Keratinocyte (primary cell): Measurements from ENCODE around the gene CA9. TPM values are rescaled to one million over a fixed set of nuclear protein-coding genes. Genes with fewer than 3 reads are reported as not detected.

Source experiments
- DNase-seq: peaks from one replicate; pipeline ENCODE4 v3.0.0-alpha.2; 2011; ENCODE audit warnings: low read depth, missing footprints, low spot score
- FAIRE-seq: peaks from 2 replicates; lab custom pipeline; 2011; peaks lifted over from hg19 to GRCh38; lab: Jason Lieb, UNC
- H2AFZ ChIP-seq: 2 replicates; pipeline ENCODE4 v1.6.0; 2012; ENCODE audit warnings: low read length, control low read depth, inconsistent platforms; ENCODE audit not compliant: control insufficient read depth
- H3K27ac ChIP-seq: 2 replicates; pipeline ENCODE4 v1.5.1; 2011; ENCODE audit warnings: low read length; ENCODE audit not compliant: control insufficient read depth, insufficient read depth
- H3K27me3 ChIP-seq: 3 replicates; pipeline ENCODE4 v1.6.0; 2011; ENCODE audit warnings: low read length; ENCODE audit not compliant: control insufficient read depth, insufficient read depth; ENCODE audit errors: extremely low read depth
- H3K36me3 ChIP-seq, 2 experiments: 2 replicates in 1 of 2; 3 replicates in 1 of 2; pipeline ENCODE4 v1.5.1; 2011; ENCODE audit warnings: low read length in 2 of 2, mild to moderate bottlenecking in 1 of 2; ENCODE audit not compliant: control insufficient read depth in 2 of 2, insufficient read depth in 2 of 2; ENCODE audit errors: extremely low read depth in 1 of 2
- H3K4me1 ChIP-seq: 3 replicates; pipeline ENCODE4 v1.5.1; 2011; ENCODE audit warnings: low read length; ENCODE audit not compliant: control insufficient read depth, insufficient read depth; ENCODE audit errors: extremely low read depth
- H3K4me2 ChIP-seq: 3 replicates; pipeline ENCODE4 v1.6.0; 2011; ENCODE audit warnings: low read depth, low read length; ENCODE audit not compliant: control insufficient read depth, insufficient read depth; ENCODE audit errors: extremely low read depth
- H3K4me3 ChIP-seq, 3 experiments: fragments of 200-600 bp in 1 of 3; sonication (generic) in 1 of 3; 2 replicates in 2 of 3; 3 replicates in 1 of 3; pipeline ENCODE4 v1.5.1; 2011 to 2016; ENCODE audit warnings: low read length in 3 of 3, mild to moderate bottlenecking in 3 of 3, control low read depth in 2 of 3, inconsistent platforms in 1 of 3, low read depth in 1 of 3, mixed read lengths in 1 of 3, mixed run types in 1 of 3, moderate library complexity in 1 of 3; ENCODE audit not compliant: control insufficient read depth in 2 of 3, insufficient read depth in 2 of 3; ENCODE audit errors: extremely low read depth in 1 of 3
- H3K79me2 ChIP-seq: 2 replicates; pipeline ENCODE4 v1.6.0; 2012; ENCODE audit warnings: low read length; ENCODE audit not compliant: control insufficient read depth, insufficient read depth
- H3K9ac ChIP-seq: 3 replicates; pipeline ENCODE4 v1.6.0; 2011; ENCODE audit warnings: low read length; ENCODE audit not compliant: control insufficient read depth, insufficient read depth; ENCODE audit errors: extremely low read depth
- H3K9me1 ChIP-seq: 3 replicates; pipeline ENCODE4 v1.6.0; 2011; ENCODE audit warnings: low read length; ENCODE audit not compliant: control insufficient read depth, insufficient read depth; ENCODE audit errors: extremely low read depth
- H3K9me3 ChIP-seq: 2 replicates; pipeline ENCODE4 v1.5.1; 2012; ENCODE audit warnings: low read depth, low read length; ENCODE audit not compliant: control insufficient read depth
- H4K20me1 ChIP-seq: 3 replicates; pipeline ENCODE4 v1.6.0; 2011; ENCODE audit warnings: low read length; ENCODE audit not compliant: control insufficient read depth, insufficient read depth; ENCODE audit errors: extremely low read depth
- EZH2 ChIP-seq: IDR thresholded peaks from one replicate; pipeline ENCODE4 v1.6.1; 2012; ENCODE audit warnings: inconsistent platforms, mild to moderate bottlenecking, low read length, moderate library complexity
- dilution Hi-C: fragments of 300-500 bp; cut with MboI; formaldehyde crosslinking; loops from one replicate; pipeline ENCODE4 v1.7.0; 2020; ENCODE audit warnings: low sequenced_read_pairs; ENCODE audit not compliant: extremely low pct_ligation_motif_present
- polyA plus RNA-seq, 5 experiments: library from polyadenylated mRNA; depleted of rRNA in 3 of 5; stranded (reverse) in 3 of 5; stranded (forward) in 1 of 5; unstranded in 1 of 5; fragments of >200 nt; gene quantifications; 1 replicate in 1 of 5; 2 replicates in 3 of 5; 3 replicates in 1 of 5; pipeline versions ENCODE4 v1.2.1 to v1.2.3, GENCODE V29; 2011 to 2012; ENCODE audit warnings: missing spikeins in 2 of 5, low read depth in 1 of 5, low replicate concordance in 1 of 5
- TF ChIP-seq, protein P1 (sequence below), 3 experiments: IDR thresholded peaks in 1 of 3; conservative IDR thresholded peaks in 1 of 3; optimal IDR thresholded peaks in 1 of 3; 2 replicates in 2 of 3; 3 replicates in 1 of 3; pipeline versions ENCODE3 to v1.5.1; 2011; ENCODE audit warnings: low read length in 3 of 3, mild to moderate bottlenecking in 3 of 3, moderate library complexity in 2 of 3, control low read depth in 1 of 3, inconsistent platforms in 1 of 3; ENCODE audit not compliant: insufficient read depth in 2 of 3; ENCODE audit errors: extremely low read depth in 1 of 3

The CA9 gene
- polyA plus RNA-seq, 1 donor (not counting 4 experiments of a cell fraction or from before 2014, with no cell fraction given) = 7.2 TPM

- H3K27me3 ChIP-seq = no peaks in the 10 kb centered on the region
- no peak overlapping the region for H3K27ac ChIP-seq
- H3K4me3 ChIP-seq = no peak overlapping the region
- peaks cover 16% of the 10 kb centered on the region for H3K4me1 ChIP-seq
- H3K36me3 ChIP-seq = peaks cover 1 to 13% of the 10 kb centered on the region in 2 experiments
- no peak for TF ChIP-seq EZH2
- TF ChIP-seq, protein P1, sequence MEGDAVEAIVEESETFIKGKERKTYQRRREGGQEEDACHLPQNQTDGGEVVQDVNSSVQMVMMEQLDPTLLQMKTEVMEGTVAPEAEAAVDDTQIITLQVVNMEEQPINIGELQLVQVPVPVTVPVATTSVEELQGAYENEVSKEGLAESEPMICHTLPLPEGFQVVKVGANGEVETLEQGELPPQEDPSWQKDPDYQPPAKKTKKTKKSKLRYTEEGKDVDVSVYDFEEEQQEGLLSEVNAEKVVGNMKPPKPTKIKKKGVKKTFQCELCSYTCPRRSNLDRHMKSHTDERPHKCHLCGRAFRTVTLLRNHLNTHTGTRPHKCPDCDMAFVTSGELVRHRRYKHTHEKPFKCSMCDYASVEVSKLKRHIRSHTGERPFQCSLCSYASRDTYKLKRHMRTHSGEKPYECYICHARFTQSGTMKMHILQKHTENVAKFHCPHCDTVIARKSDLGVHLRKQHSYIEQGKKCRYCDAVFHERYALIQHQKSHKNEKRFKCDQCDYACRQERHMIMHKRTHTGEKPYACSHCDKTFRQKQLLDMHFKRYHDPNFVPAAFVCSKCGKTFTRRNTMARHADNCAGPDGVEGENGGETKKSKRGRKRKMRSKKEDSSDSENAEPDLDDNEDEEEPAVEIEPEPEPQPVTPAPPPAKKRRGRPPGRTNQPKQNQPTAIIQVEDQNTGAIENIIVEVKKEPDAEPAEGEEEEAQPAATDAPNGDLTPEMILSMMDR (optimal IDR thresholded peaks at IDR 0.05 in 1 of 3, IDR thresholded peaks at IDR 0.05 in 1 of 3, conservative IDR thresholded peaks at IDR 0.05 in 1 of 3; ENCODE audit: extremely low read depth in 1 of 3, insufficient read depth in 2 of 3, low read length in 3 of 3) = no peak
- no peak for FAIRE-seq
- H3K9me1 ChIP-seq = no peaks in the 10 kb centered on the region
- DNase-seq = no peak
- no peak overlapping the region for H3K9ac ChIP-seq
- H3K79me2 ChIP-seq = peaks cover 2% of the 10 kb centered on the region
- no peaks in the 10 kb centered on the region for H4K20me1 ChIP-seq
- H3K9me3 ChIP-seq = no peaks in the 10 kb centered on the region
- H3K4me2 ChIP-seq = no peak overlapping the region
- dilution Hi-C loops = no loop called here
- no peak overlapping the region for H2AFZ ChIP-seq
These were observed 11.3 kb upstream of the CA9 start for GRCh38 chr9:35662437-35662836.

GRCh38 chr9:35664531-35665470 is 8.9 kb upstream of the CA9 start, which contains the start of gene ARHGEF39:
Gene ARHGEF39, minus strand, starts transcription at chr9:35665195. Its CDS starts 26 bp downstream, at chr9:35665169.
- peak within 1 kb of the TSS; percentile 74 for H3K9ac ChIP-seq
- dilution Hi-C loops = no loop called here

More at GRCh38 chr9:35664531-35665470, 8.9 kb upstream of the CA9 start, which contains the start of gene ARHGEF39:
- Histone ChIP-seq H3K4me2 (peak within 1 kb of the TSS; percentile 95), H3K4me1 (peaks cover 17% of the 10 kb centered on the region), H3K27me3 (no peaks in the 10 kb centered on the region), H3K4me3 (peak within 1 kb of the TSS; percentile 39 to 78 (median 64)), H4K20me1 (no peaks in the 10 kb centered on the region), H3K9me3 (no peaks in the 10 kb centered on the region), H3K36me3 (peaks cover 1 to 13% of the 10 kb centered on the region in 2 experiments), H3K79me2 (no peaks in the 10 kb centered on the region), H2AFZ (peak within 1 kb of the TSS; percentile 88), H3K9me1 (no peaks in the 10 kb centered on the region), H3K27ac (peak within 1 kb of the TSS; percentile 51)
- no peak for TF ChIP-seq EZH2
- TF ChIP-seq, protein P1 (optimal IDR thresholded peaks at IDR 0.05 in 1 of 3, IDR thresholded peaks at IDR 0.05 in 1 of 3, conservative IDR thresholded peaks at IDR 0.05 in 1 of 3; ENCODE audit: extremely low read depth in 1 of 3, insufficient read depth in 2 of 3, low read length in 3 of 3) = peak in 1 of 3 experiments; percentile 67
- DNase-seq (no peak), FAIRE-seq (no peak)
